Measurements from ENCODE around the gene TMEM272. TPM values are rescaled to one million over a fixed set of nuclear protein-coding genes. Genes with fewer than 3 reads are reported as not detected.

The TMEM272 gene
- total RNA-seq, 1 donor = not detected

- no peak overlapping the region for H3K4me3 ChIP-seq (ENCODE audit: low read depth, low read length)
- DNase-seq (ENCODE audit: low read depth) = no peak
- TF ChIP-seq CTCF (IDR thresholded peaks at IDR 0.05; ENCODE audit: insufficient read depth, low read length) = no peak
Measured at GRCh38 chr13:51837016-51837415, 8.0 kb downstream of the TMEM272 start.

GRCh38 chr13:51834581-51835171, 10.3 kb downstream of the TMEM272 start:
- no peak for TF ChIP-seq CTCF (IDR thresholded peaks at IDR 0.05; ENCODE audit: insufficient read depth, low read length)
- no peak overlapping the region for H3K4me3 ChIP-seq (ENCODE audit: low read depth, low read length)
- no peak for DNase-seq (ENCODE audit: low read depth)

GRCh38 chr13:51833980-51834379, 11.0 kb downstream of the TMEM272 start:
- TF ChIP-seq CTCF (IDR thresholded peaks at IDR 0.05; ENCODE audit: insufficient read depth, low read length) = no peak
- no peak overlapping the region for H3K4me3 ChIP-seq (ENCODE audit: low read depth, low read length)
- no peak for DNase-seq (ENCODE audit: low read depth)

- H3K4me3 ChIP-seq (ENCODE audit: low read depth, low read length) = no peak overlapping the region
- peak; percentile 52 for DNase-seq (ENCODE audit: low read depth)
- TF ChIP-seq CTCF (IDR thresholded peaks at IDR 0.05; ENCODE audit: insufficient read depth, low read length) = peak; percentile 43
Measured at GRCh38 chr13:51832471-51833152, 12.4 kb downstream of the TMEM272 start.

- H3K4me3 ChIP-seq (ENCODE audit: low read depth, low read length) = no peak overlapping the region
- no peak for TF ChIP-seq CTCF (IDR thresholded peaks at IDR 0.05; ENCODE audit: insufficient read depth, low read length)
- no peak for DNase-seq (ENCODE audit: low read depth)
Measured at GRCh38 chr13:51831519-51831918, 13.5 kb downstream of the TMEM272 start.

- no peak for TF ChIP-seq CTCF (IDR thresholded peaks at IDR 0.05; ENCODE audit: insufficient read depth, low read length)
Measured at GRCh38 chr13:51829568-51829899, 15.4 kb downstream of the TMEM272 start.

More at GRCh38 chr13:51829568-51829899, 15.4 kb downstream of the TMEM272 start:
- no peak for DNase-seq (ENCODE audit: low read depth)
- H3K4me3 ChIP-seq (ENCODE audit: low read depth, low read length) = no peak overlapping the region
